Liver (tissue), 9 donors: ENCODE results near the gene RBM10. TPM values are rescaled to one million over a fixed set of nuclear protein-coding genes. Genes with fewer than 3 reads are reported as not detected.

Source experiments
- DNase-seq: peaks from one replicate; pipeline ENCODE4 v3.0.0-alpha.2; 2017; ENCODE audit warnings: low spot score
- H3K27ac ChIP-seq, 2 donors: one replicate each; pipeline ENCODE4 v1.7.0; 2013; ENCODE audit warnings: inconsistent platforms in 2 of 2, low read length in 2 of 2, control low read depth in 1 of 2, low read depth in 1 of 2, mild to moderate bottlenecking in 1 of 2
- H3K27me3 ChIP-seq, 4 donors: one replicate each; pipeline versions ENCODE4 v1.6.1 to v1.7.0; 2013; ENCODE audit warnings: low read length in 3 of 4, inconsistent platforms in 1 of 4, mild to moderate bottlenecking in 1 of 4, moderate library complexity in 1 of 4; ENCODE audit not compliant: control insufficient read depth in 4 of 4, insufficient read depth in 4 of 4
- H3K36me3 ChIP-seq, 4 donors: one replicate each; pipeline versions ENCODE4 v1.6.1 to v1.7.0; 2013; ENCODE audit warnings: low read length in 3 of 4, mild to moderate bottlenecking in 3 of 4, low read depth in 1 of 4, moderate library complexity in 1 of 4; ENCODE audit not compliant: control insufficient read depth in 4 of 4, insufficient read depth in 3 of 4
- H3K4me1 ChIP-seq, 4 donors: one replicate each; pipeline versions ENCODE4 v1.6.1 to v1.7.0; 2013; ENCODE audit warnings: low read length in 3 of 4, mild to moderate bottlenecking in 3 of 4, moderate library complexity in 1 of 4; ENCODE audit not compliant: control insufficient read depth in 4 of 4, insufficient read depth in 4 of 4
- H3K4me3 ChIP-seq, 3 donors: one replicate each; pipeline versions ENCODE4 v1.6.1 to v1.7.0; 2013; ENCODE audit warnings: low read length in 3 of 3, control low read depth in 1 of 3, low read depth in 1 of 3, mild to moderate bottlenecking in 1 of 3
- H3K9ac ChIP-seq, 2 donors: one replicate each; pipeline ENCODE4 v1.7.0; 2013; ENCODE audit warnings: low read length in 2 of 2, mild to moderate bottlenecking in 2 of 2, moderate library complexity in 2 of 2, control low read depth in 1 of 2, low read depth in 1 of 2
- H3K9me3 ChIP-seq, 4 donors: one replicate each; pipeline versions ENCODE4 v1.6.1 to v1.7.0; 2013; ENCODE audit warnings: low read length in 3 of 4; ENCODE audit not compliant: control insufficient read depth in 4 of 4
- ATF3 ChIP-seq: IDR thresholded peaks from 2 replicates; pipeline ENCODE4 v1.6.1; 2016; ENCODE audit warnings: antibody characterized with exemption
- CTCF ChIP-seq: fragments of 150-350 bp; IDR thresholded peaks from 2 replicates; pipeline ENCODE4 v1.5.1; 2017; ENCODE audit warnings: improper control_type of control experiment, low read depth, low read length; ENCODE audit not compliant: missing input control
- EGR1 ChIP-seq, 2 donors: IDR thresholded peaks; 2 replicates each; pipeline ENCODE4 v1.6.1; 2016 to 2018; ENCODE audit warnings: antibody characterized with exemption in 2 of 2, low read depth in 2 of 2
- FOXA1 ChIP-seq: IDR thresholded peaks from 2 replicates; pipeline ENCODE4 v1.6.1; 2016; ENCODE audit warnings: antibody characterized with exemption
- FOXA2 ChIP-seq: IDR thresholded peaks from 2 replicates; pipeline ENCODE4 v1.6.1; 2016; ENCODE audit warnings: antibody characterized with exemption
- GABPA ChIP-seq, 2 donors: IDR thresholded peaks in 1 of 2; conservative IDR thresholded peaks in 1 of 2; 2 replicates each; pipeline ENCODE4 v1.6.1; 2016; ENCODE audit warnings: antibody characterized with exemption in 2 of 2, mild to moderate bottlenecking in 1 of 2, moderate library complexity in 1 of 2
- HNF4A ChIP-seq, 2 donors: conservative IDR thresholded peaks; 2 replicates each; pipeline ENCODE4 v1.6.1; 2016; ENCODE audit warnings: antibody characterized with exemption in 2 of 2, mild to moderate bottlenecking in 2 of 2
- HNF4G ChIP-seq: IDR thresholded peaks from 2 replicates; pipeline ENCODE4 v1.6.1; 2016; ENCODE audit warnings: antibody characterized with exemption
- JUND ChIP-seq, 2 donors: IDR thresholded peaks; 2 replicates each; pipeline ENCODE4 v1.6.1; 2016; ENCODE audit warnings: antibody characterized with exemption in 2 of 2
- MAX ChIP-seq: IDR thresholded peaks from 2 replicates; pipeline ENCODE4 v1.6.1; 2016; ENCODE audit warnings: antibody characterized with exemption
- NR2F2 ChIP-seq: IDR thresholded peaks from 2 replicates; pipeline ENCODE4 v1.6.1; 2016; ENCODE audit warnings: antibody characterized with exemption
- RAD21 ChIP-seq, 2 donors: IDR thresholded peaks; 2 replicates each; pipeline ENCODE4 v1.6.1; 2016; ENCODE audit warnings: antibody characterized with exemption in 2 of 2, mild to moderate bottlenecking in 2 of 2
- REST ChIP-seq: IDR thresholded peaks from 2 replicates; pipeline ENCODE4 v1.6.1; 2016; ENCODE audit warnings: antibody characterized with exemption, mild to moderate bottlenecking
- RXRA ChIP-seq, 2 donors: IDR thresholded peaks; 2 replicates each; pipeline ENCODE4 v1.6.1; 2017 to 2018; ENCODE audit warnings: antibody characterized with exemption in 2 of 2, mild to moderate bottlenecking in 1 of 2
- SP1 ChIP-seq: IDR thresholded peaks from 2 replicates; pipeline ENCODE4 v1.6.1; 2018; ENCODE audit warnings: antibody characterized with exemption, mild to moderate bottlenecking
- TAF1 ChIP-seq: conservative IDR thresholded peaks from 2 replicates; pipeline ENCODE4 v1.6.1; 2016; ENCODE audit warnings: antibody characterized with exemption, mild to moderate bottlenecking
- YY1 ChIP-seq: IDR thresholded peaks from 2 replicates; pipeline ENCODE4 v1.6.1; 2016; ENCODE audit warnings: antibody characterized with exemption, mild to moderate bottlenecking
- WGBS: extraction: QIAGEN DNeasy Blood & Tissue Kit; methylation state at CpG from one replicate; pipeline ENCODE4 v1.1.7; 2013; 5-methylcytosine and 5-hydroxymethylcytosine counted together
- polyA plus RNA-seq, 2 donors: library from polyadenylated mRNA; stranded (reverse) in 1 of 2; unstranded in 1 of 2; fragments of 200-250 nt in 1 of 2; fragments of >200 nt in 1 of 2; fragmentation: Nextera tagmentation in 1 of 2; extraction: Ambion mirVana in 1 of 2; gene quantifications; one replicate each; pipeline versions ENCODE4 v1.2.1 to v1.2.3, GENCODE V29; 2013 to 2015
- total RNA-seq, 2 donors: library from RNA; depleted of rRNA; stranded (reverse); fragments of >200 nt; gene quantifications; one replicate each; pipeline ENCODE4 v1.2.3, GENCODE V29; 2014
- donor health status: healthy.
- donor health status: healthy.
- donor health status: healthy.
- donor health status: healthy.
- donor health status: healthy.

The RBM10 gene
- total and polyA plus RNA-seq, 4 donors, result 8.2 to 26.6 (median 17.5) TPM

GRCh38 chrX:47175588-47175980 is 30.6 kb downstream of the RBM10 start (continued):
- TF ChIP-seq ATF3 (no peak), GABPA (IDR thresholded peaks at IDR 0.05 in 1 of 2, conservative IDR thresholded peaks at IDR 0.05 in 1 of 2) (no peak), EGR1 (IDR thresholded peaks at IDR 0.05; ENCODE audit: low read depth in 2 of 2) (no peak), MAX (no peak), RAD21 (IDR thresholded peaks at IDR 0.05) (no peak)

- Histone ChIP-seq H3K36me3 (peaks cover 12 to 62% (median 14%) of the 10 kb centered on the region in 4 donors), H3K9ac (no peak overlapping the region), H3K27ac (no peak overlapping the region), H3K4me3 (no peak overlapping the region), H3K4me1 (no peaks in the 10 kb centered on the region), H3K27me3 (no peaks in the 10 kb centered on the region), H3K9me3 (no peaks in the 10 kb centered on the region)
- no peak for DNase-seq
- 94% methylated on average over 23 of the region's 23 CpGs for WGBS
- TF ChIP-seq FOXA2 (no peak), EGR1 (IDR thresholded peaks at IDR 0.05; ENCODE audit: low read depth in 2 of 2) (no peak), NR2F2 (no peak), YY1 (no peak), CTCF (no peak), RAD21 (IDR thresholded peaks at IDR 0.05) (no peak), ATF3 (no peak), FOXA1 (no peak), HNF4A (conservative IDR thresholded peaks at IDR 0.05) (no peak), SP1 (no peak), JUND (IDR thresholded peaks at IDR 0.05) (no peak)
Measured at GRCh38 chrX:47176101-47176740, 31.2 kb downstream of the RBM10 start.

- peaks cover 12 to 65% (median 17%) of the 10 kb centered on the region in 4 donors for H3K36me3 ChIP-seq
Measured at GRCh38 chrX:47177079-47177478, 32.1 kb downstream of the RBM10 start.

More at GRCh38 chrX:47177079-47177478, 32.1 kb downstream of the RBM10 start:
- no peak overlapping the region for H3K4me3 ChIP-seq
- DNase-seq, result no peak
- no peak overlapping the region for H3K9ac ChIP-seq
- no peaks in the 10 kb centered on the region for H3K4me1 ChIP-seq
- H3K27ac ChIP-seq, result no peak overlapping the region
- WGBS, result 40% methylated on average over 2 of the region's 2 CpGs
- H3K27me3 ChIP-seq, result no peaks in the 10 kb centered on the region
- TF ChIP-seq YY1, result no peak
- TF ChIP-seq JUND (IDR thresholded peaks at IDR 0.05), result no peak
- no peak for TF ChIP-seq RXRA (IDR thresholded peaks at IDR 0.05)
- no peak for TF ChIP-seq CTCF
- TF ChIP-seq MAX, result no peak
- TF ChIP-seq SP1, result no peak
- TF ChIP-seq RAD21 (IDR thresholded peaks at IDR 0.05), result no peak
- no peak for TF ChIP-seq ATF3
- no peak for TF ChIP-seq FOXA1
- no peak for TF ChIP-seq REST
- no peak for TF ChIP-seq TAF1
- no peak for TF ChIP-seq GABPA (IDR thresholded peaks at IDR 0.05 in 1 of 2, conservative IDR thresholded peaks at IDR 0.05 in 1 of 2)
- no peak for TF ChIP-seq HNF4G
- H3K9me3 ChIP-seq, result no peaks in the 10 kb centered on the region
